HG02610 (cell line): ENCODE measurements around the gene LDHAL6B.
A peak's percentile ranks its signal among the peaks of the same experiment; 100 is the strongest.

Experiments used
- ATAC-seq: cut with Tn5 transposase; IDR thresholded peaks from one replicate; pipeline ENCODE4 v1.9.1; 2021; ENCODE audit warnings: mild to moderate bottlenecking, moderate library complexity; ENCODE audit not compliant: unreplicated experiment

The LDHAL6B gene

GRCh38 chr15:59176653-59177316, 29.9 kb upstream of the LDHAL6B start:
- no peak for ATAC-seq

DNA sequence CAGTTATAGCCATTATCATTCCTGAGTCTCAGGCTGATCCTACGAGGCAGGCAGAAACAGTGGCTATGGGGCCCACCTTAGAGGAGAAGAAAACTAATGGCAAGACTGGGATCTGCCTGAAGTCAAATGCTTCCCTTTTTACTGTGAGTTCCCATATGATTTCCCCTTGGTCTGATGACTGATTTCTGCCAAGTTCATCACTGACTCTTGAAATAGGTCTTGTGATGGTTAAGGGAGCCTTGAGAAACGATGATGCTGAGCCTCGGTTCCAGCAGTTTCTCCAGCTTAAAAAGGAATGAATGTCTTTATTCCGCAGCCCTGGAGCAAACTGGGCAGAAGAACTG, 29.4 kb upstream of the LDHAL6B start:
- ATAC-seq, result peak; percentile 35

DNA sequence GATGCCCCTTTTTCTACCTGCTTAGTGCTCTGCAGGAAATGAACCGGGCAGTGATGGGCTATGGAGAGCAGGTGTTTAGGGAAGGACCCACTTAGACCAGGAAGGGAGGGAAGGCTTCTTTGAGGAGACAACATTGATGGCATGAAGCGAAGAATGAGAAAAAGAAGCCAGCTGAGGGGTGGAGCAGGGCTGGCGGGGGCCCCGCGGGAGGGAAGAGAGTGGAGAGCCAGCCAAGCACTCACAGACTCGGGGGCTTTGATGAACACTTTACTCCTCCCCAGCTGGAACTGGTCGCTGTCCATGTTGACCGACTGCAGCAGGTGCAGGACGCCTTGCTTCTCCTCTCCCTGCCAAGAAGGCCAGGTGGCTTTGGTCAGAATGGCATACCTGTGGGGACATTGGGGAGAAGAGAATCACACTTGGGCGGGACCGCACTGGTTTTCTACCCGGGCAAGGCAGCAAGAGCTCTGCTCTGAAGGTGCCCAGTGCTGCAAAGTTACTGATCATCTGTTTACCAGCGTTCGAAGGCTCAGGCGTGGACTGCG, 28.4 kb upstream of the LDHAL6B start:
- no peak for ATAC-seq

DNA sequence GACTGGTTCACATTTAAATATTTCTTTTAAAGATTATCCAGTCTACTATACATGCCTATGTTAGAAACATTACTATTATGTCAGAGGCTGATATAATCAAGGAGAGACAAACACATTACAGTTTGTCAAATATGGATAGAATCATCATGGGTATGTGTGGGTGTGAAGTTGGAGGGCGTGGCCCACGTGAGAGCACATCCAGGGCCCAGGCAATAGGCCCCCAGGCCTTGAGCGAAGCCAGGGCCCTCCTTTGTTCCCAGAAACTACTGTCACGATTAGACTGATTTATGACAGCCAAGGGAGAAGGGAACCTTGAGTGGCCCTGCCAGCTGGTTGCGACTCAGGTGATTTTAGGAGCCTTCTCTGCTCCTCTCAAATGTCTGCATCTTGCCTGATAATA, 26.9 kb upstream of the LDHAL6B start:
- no peak for ATAC-seq

- no peak for ATAC-seq
These were observed 25.6 kb upstream of the LDHAL6B start for GRCh38 chr15:59180945-59181600.

DNA sequence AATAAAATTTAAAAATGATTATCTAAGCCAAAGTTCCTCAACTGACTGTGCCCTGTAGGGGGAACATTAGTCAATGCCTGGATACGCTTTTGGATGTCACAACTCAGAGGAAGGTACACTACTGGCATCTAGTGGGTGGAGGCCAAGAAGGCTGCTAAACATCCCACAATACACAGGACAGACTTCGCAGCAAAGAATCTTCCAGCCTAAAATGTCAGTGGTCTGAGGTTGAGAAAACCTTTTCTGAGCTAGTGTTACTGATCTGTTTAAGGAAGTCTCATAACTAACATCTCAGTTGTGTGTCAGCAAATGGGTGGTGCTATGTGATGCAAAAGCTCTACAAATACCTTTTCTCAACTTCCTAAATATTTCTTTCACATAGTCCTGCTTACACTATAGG, 20.9 kb upstream of the LDHAL6B start:
- no peak for ATAC-seq

- no peak for ATAC-seq
These were observed 20.1 kb upstream of the LDHAL6B start for GRCh38 chr15:59186501-59186900.

DNA sequence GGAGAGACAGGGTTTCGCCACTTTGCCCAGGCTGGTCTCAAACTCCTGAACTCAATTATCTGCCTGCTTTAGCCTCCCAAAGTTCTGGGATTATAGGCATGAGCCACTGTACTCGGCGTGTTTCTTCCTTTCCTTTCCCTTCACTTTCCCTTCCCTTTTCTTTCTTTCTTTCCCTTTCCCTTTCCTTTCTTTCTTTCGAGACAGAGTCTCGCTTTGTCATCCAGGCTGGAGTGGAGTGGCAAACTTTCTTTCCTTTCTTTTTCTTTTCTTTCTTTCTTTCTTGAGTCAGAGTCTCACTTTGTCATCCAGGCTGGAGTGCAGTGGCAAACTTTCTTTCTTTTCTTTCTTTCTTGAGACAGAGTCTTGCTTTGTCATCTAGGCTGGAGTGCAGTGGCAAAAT, 17.4 kb upstream of the LDHAL6B start:
- ATAC-seq, result no peak

GRCh38 chr15:59190291-59190690, 16.4 kb upstream of the LDHAL6B start:
- ATAC-seq, result no peak

DNA sequence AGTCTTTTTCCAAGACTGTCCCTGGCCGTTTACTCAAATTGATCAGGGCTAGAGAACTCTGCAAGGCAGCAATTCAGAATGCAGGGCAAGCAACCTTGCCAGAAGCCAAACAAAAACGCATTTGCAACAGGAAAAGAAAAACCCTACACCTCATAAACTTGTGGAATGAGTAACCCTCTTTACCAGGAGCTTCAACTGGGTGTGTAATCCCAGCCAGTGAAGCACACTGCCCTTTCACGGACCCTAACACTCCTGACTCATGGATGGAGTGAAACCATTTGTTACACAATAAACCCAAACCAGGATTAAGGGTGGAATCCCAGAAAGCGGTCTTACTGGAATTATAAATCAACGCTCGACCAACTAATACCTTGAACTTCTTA, 14.8 kb upstream of the LDHAL6B start:
- ATAC-seq, result no peak

DNA sequence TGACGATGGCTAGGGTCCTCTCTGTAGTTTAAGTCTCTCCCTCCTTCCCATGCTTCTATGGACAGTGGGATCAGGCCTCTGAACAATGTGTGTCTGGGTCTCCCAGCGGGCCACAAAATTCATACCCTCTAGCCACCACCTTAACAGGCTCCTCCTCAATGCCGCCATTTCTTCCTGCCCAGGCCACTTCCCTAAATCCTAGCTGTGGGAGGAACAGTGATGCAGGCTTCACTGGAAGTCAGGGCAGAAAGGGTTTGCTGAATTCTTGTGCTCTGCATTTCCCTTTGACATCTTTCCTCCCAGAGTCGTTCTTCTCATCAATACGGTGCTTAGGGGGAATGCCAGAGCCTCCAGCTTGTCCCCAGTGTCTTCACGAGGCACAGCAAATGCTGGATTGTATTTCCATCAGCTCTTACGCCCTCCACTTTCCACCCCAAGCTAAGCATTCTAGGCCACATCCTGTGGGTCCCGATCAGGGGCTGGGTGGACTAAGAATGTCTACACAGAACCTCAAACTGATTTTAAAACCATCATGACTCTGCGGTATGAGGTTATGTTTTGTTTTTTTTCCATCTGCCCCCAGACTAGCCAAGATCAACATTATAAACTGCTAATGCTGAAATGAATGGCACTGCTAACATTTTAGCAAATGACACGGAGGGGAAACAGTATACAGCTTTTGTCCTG, 11.9 kb upstream of the LDHAL6B start:
- ATAC-seq, result no peak

- no peak for ATAC-seq
These were observed 10.2 kb upstream of the LDHAL6B start for GRCh38 chr15:59196416-59196815.

DNA sequence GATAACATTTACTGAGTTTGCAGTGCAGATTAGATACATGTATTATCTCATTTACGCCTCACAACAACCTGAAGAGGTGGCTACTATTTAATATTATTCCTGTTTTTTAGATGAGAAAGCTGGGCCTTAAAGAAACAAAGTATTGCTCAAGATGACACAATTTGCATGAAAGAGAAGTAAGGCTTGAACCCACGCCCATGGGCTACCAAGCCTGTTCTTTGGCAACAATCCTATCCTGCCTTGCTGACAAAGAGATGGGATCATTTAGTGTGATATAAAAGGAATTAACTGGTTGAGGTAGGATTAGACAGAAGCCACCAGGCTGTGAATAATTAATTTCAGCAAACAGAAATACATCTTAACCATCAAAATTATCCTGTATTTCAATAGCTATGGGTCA, 9.2 kb upstream of the LDHAL6B start:
- ATAC-seq, result no peak

DNA sequence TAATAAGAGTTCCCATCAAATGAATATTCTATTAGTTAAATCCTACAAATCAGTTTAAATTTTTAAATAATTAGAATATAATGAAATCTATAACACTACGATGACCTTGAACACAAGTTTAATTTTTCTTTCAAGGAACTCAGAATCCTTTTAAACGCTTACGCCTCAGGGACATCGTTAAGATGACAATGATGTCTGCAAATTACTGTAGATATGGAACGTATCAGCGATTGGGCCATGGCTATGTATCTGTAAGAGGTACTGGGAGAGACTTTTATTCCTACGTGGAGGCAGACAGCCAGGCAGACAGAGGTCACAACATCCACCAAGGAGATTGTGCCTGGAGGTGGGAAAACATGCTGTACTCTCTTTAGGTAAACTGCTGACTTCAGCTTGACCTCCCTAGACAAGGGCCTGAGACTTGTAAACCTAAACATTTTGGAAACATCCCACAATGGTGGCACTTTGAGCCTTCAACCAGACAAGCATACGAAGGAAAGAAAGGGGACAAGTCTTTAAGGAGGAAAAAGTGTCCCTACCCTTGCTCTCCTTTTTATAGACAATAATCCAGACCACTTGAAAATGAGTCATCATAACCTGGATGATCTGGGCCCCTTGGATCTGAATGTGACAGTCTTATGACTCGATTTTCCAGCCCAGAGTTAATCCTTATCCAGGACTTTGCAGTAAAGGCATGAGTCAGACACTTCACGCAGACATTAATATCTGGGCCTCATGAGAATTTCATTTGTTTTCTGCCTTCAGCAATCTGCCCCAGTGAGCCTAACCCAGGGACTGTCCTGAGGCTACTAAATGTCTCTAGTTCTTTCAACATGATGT, 6.8 kb upstream of the LDHAL6B start:
- no peak for ATAC-seq

DNA sequence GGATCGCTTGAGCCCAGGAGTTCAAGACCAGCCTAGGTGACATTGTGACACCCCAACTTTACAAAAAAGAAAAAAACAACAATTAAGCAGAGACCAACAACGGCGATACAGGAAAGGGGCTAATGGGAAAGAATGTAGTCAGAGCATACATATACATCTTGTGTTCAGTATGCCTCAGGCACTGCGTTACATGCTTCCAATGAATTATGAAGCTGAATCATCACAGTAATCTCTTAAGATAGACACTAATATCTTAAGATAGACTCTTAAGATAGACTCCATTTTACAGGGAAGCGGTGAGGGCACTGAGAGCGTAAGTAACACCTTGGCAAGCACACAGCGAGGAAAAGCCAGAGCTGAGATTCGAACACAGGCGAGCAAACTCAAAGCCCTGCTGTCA, 6.1 kb upstream of the LDHAL6B start:
- no peak for ATAC-seq

DNA sequence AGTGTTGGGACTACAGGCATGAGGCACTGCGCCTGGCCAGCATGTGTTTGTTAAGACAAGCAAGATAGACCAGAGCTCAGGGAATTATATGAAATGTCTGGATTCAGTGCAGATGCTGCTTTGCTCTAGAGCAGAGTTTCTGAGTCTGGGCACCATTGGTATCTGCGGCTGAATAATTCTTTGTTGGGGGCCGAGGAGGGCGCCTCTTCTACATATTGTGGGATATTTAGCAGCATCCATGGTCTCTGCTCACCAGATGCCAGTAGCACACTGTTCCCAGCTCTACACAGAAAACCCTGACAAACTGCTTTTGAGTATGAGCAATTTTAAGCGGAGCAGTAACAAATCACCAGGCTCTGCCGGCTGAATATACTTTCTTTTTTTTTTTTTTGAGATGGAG, 3.6 kb upstream of the LDHAL6B start:
- ATAC-seq, result no peak

GRCh38 chr15:59203657-59204056, 3.0 kb upstream of the LDHAL6B start:
- no peak for ATAC-seq

DNA sequence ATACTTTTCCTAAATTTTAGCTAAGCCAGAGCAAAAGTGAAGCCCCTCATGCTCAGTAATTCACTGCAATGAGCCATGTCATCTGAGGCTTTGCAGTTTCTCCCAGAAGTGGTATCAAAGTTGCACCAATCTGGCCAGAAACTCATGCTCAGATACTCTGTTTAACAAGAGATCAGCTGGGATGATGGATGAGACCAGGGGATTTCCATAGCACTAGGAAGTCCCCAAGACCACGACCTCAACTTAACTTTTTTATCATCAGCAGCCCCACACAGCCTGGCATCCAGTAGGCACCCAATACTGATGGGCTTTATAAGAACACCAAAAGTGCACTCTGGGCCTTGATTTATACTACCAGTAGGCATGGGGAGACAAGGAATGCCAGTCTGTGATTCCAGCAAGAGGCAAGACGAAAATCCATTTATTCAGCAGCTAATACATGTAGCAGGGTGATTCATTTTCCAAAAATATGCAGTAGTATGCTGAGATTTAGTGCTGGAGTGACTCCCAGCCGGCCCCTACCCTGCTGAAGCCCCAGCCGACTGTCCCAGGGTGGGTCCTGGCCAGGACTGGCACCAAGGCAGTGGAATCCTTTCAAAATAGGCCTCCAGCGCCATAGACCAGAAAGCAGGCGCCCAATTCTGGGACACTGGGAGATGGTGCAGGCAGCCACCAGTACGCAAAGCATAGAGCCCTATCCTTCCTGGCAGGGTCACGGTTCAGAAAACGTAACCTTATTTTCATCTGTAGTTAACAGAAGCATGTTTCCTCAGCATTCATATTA, 612 bp upstream of the LDHAL6B start:
- ATAC-seq, result no peak

- ATAC-seq, result no peak
These were observed 2.1 kb downstream of the LDHAL6B start for GRCh38 chr15:59208613-59209249.

DNA sequence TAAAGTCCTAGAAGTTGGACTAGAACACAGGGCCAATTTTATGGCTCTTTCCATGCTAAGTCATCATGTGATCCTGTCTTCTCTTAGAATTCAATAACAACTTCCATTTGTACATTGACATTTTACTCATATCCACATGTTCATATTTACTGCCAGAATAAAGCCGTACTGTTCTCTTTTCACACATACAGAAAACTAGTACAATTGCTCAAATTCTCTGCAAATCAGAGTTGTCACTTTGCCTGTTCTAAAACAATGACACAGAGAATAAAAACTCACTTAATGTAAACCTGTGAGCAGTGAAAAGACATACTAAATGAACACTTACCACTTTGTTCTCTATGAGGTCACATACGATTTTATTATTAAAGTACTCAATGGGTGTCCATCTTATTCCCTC, 3.5 kb downstream of the LDHAL6B start:
- ATAC-seq, result no peak
